MM.1S (cell line): ENCODE results near the gene BRPF3.

Source experiments
- DNase-seq: peaks from one replicate; pipeline ENCODE4 v3.0.0-alpha.2; 2015
- H2AFZ ChIP-seq: fragments of 300-600 bp; sonication (generic); 2 replicates; pipeline ENCODE4 v1.6.0; 2016; ENCODE audit warnings: antibody characterized with exemption, low read length
- H3F3A ChIP-seq: fragments of 300-600 bp; sonication (generic); 2 replicates; pipeline ENCODE4 v1.6.1; 2016; ENCODE audit warnings: mild to moderate bottlenecking, antibody characterized with exemption, low read length, moderate library complexity, mixed read lengths; ENCODE audit not compliant: insufficient read depth
- H3K27ac ChIP-seq: fragments of 300-600 bp; sonication (generic); 2 replicates; pipeline ENCODE4 v1.5.1; 2016; ENCODE audit warnings: mild to moderate bottlenecking, low read length
- H3K27me3 ChIP-seq: fragments of 300-600 bp; sonication (generic); replicated peaks from 2 replicates; pipeline ENCODE4 v1.6.0; 2016; ENCODE audit warnings: low read length; ENCODE audit not compliant: insufficient read depth
- H3K36me3 ChIP-seq: fragments of 300-600 bp; sonication (generic); replicated peaks from 2 replicates; pipeline ENCODE4 v1.6.1; 2016; ENCODE audit warnings: mild to moderate bottlenecking, low read length, mixed read lengths; ENCODE audit not compliant: insufficient read depth
- H3K4me1 ChIP-seq: fragments of 300-600 bp; sonication (generic); 2 replicates; pipeline ENCODE4 v1.6.1; 2016; ENCODE audit warnings: low read length, mixed read lengths
- H3K4me2 ChIP-seq: fragments of 300-600 bp; sonication (generic); 2 replicates; pipeline ENCODE4 v1.6.0; 2016; ENCODE audit warnings: low read depth, low read length
- H3K4me3 ChIP-seq: fragments of 300-600 bp; sonication (generic); 2 replicates; pipeline ENCODE4 v1.5.1; 2016; ENCODE audit warnings: low read length, mixed read lengths
- H3K79me2 ChIP-seq: fragments of 300-600 bp; sonication (generic); 2 replicates; pipeline ENCODE4 v1.6.1; 2016; ENCODE audit warnings: mixed run types, low read length, mixed read lengths
- H3K9ac ChIP-seq: fragments of 300-600 bp; sonication (generic); 2 replicates; pipeline ENCODE4 v1.6.1; 2016; ENCODE audit warnings: low read length, mixed read lengths
- H3K9me2 ChIP-seq: fragments of 300-600 bp; sonication (generic); replicated peaks from 2 replicates; pipeline ENCODE4 v1.6.1; 2016; ENCODE audit warnings: mild to moderate bottlenecking, low read length, mixed read lengths; ENCODE audit not compliant: insufficient read depth
- H3K9me3 ChIP-seq: fragments of 300-600 bp; sonication (generic); replicated peaks from 2 replicates; pipeline ENCODE4 v1.6.1; 2016; ENCODE audit warnings: mild to moderate bottlenecking, low read length, mixed read lengths; ENCODE audit not compliant: insufficient read depth
- H4K20me1 ChIP-seq: fragments of 300-600 bp; sonication (generic); 2 replicates; pipeline ENCODE4 v1.6.1; 2016; ENCODE audit warnings: mild to moderate bottlenecking, low read length, moderate library complexity, mixed read lengths; ENCODE audit not compliant: insufficient read depth
- EZH2 ChIP-seq: fragments of 300-600 bp; sonication (generic); optimal IDR thresholded peaks from 2 replicates; pipeline ENCODE3; 2017; ENCODE audit warnings: low read depth, mild to moderate bottlenecking, antibody characterized with exemption, low read length, mixed read lengths
- EZH2phosphoT487 ChIP-seq: fragments of 300-600 bp; sonication (generic); IDR thresholded peaks from 2 replicates; pipeline ENCODE4 v1.6.1; 2018; ENCODE audit warnings: antibody characterized with exemption, low read length
- TF ChIP-seq, protein P1 (sequence below): fragments of 300-600 bp; sonication (generic); IDR thresholded peaks from 2 replicates; pipeline ENCODE4 v1.5.1; 2016; ENCODE audit warnings: antibody characterized with exemption, low read length, mixed read lengths

BRPF3 gene

GRCh38 chr6:36150283-36150682 is 46.3 kb upstream of the BRPF3 start:
- Histone ChIP-seq H3K4me1 (no peaks in the 10 kb centered on the region), H3F3A (no peaks in the 10 kb centered on the region), H3K79me2 (no peaks in the 10 kb centered on the region), H3K4me3 (no peak overlapping the region), H4K20me1 (no peaks in the 10 kb centered on the region), H3K4me2 (no peak overlapping the region), H3K27me3 (no peaks in the 10 kb centered on the region), H3K9ac (no peak overlapping the region), H3K36me3 (no peaks in the 10 kb centered on the region), H2AFZ (no peak overlapping the region), H3K9me2 (no peaks in the 10 kb centered on the region), H3K27ac (no peak overlapping the region), H3K9me3 (no peaks in the 10 kb centered on the region)
- no peak for DNase-seq
- TF ChIP-seq, protein P1, sequence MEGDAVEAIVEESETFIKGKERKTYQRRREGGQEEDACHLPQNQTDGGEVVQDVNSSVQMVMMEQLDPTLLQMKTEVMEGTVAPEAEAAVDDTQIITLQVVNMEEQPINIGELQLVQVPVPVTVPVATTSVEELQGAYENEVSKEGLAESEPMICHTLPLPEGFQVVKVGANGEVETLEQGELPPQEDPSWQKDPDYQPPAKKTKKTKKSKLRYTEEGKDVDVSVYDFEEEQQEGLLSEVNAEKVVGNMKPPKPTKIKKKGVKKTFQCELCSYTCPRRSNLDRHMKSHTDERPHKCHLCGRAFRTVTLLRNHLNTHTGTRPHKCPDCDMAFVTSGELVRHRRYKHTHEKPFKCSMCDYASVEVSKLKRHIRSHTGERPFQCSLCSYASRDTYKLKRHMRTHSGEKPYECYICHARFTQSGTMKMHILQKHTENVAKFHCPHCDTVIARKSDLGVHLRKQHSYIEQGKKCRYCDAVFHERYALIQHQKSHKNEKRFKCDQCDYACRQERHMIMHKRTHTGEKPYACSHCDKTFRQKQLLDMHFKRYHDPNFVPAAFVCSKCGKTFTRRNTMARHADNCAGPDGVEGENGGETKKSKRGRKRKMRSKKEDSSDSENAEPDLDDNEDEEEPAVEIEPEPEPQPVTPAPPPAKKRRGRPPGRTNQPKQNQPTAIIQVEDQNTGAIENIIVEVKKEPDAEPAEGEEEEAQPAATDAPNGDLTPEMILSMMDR, result no peak
- TF ChIP-seq EZH2 (no peak), EZH2phosphoT487 (no peak)

DNA sequence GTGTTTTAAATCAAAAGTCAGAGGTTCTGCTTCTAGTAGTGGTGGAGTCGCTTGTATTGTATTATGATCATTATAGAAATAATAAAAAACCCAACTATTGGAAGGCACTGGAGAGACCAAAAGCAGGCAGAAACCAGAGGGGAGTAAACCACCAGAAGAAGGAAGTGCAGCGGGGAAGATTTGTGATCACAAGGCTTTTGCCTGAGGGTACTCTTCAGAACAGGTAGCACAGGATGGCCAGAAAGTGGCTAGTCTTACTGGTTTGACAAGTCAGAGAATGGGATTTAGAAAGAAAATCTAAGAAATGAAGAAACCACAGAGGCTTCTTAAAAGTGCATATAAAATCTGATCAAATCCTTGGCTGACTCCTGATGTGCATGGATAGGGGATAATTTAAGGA is 42.3 kb upstream of the BRPF3 start:
- Histone ChIP-seq H3K4me2 (no peak overlapping the region), H3K27ac (no peak overlapping the region), H3K79me2 (no peaks in the 10 kb centered on the region)

DNA sequence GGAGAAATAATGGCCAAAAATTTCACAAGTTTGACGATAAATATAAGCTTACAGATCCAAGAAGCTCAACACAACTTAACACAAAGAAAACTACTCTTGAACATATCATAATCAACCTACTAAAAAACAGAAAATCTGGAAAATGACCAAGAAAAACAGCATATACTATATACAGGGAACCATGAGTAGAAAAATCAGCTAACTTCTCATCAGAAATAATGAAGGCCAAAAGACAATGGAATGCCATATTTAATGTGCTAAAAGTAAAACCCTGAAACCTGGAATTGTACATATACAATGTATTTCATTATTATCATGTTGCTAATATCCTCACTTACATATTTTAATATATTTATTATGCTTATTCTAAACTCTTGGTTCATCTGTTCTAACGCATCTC is 40.9 kb upstream of the BRPF3 start:
- no peaks in the 10 kb centered on the region for H4K20me1 ChIP-seq
- TF ChIP-seq EZH2 (no peak), EZH2phosphoT487 (no peak)
- TF ChIP-seq, protein P1, result no peak
- no peak for DNase-seq
- H3K4me1 ChIP-seq, result no peaks in the 10 kb centered on the region
- H3K4me2 ChIP-seq, result no peak overlapping the region
- no peaks in the 10 kb centered on the region for H3K9me2 ChIP-seq
- no peaks in the 10 kb centered on the region for H3K36me3 ChIP-seq
- no peak overlapping the region for H3K9ac ChIP-seq
- no peaks in the 10 kb centered on the region for H3K27me3 ChIP-seq
- no peaks in the 10 kb centered on the region for H3F3A ChIP-seq
- no peaks in the 10 kb centered on the region for H3K9me3 ChIP-seq
- no peaks in the 10 kb centered on the region for H3K79me2 ChIP-seq
- no peak overlapping the region for H2AFZ ChIP-seq
- H3K4me3 ChIP-seq, result no peak overlapping the region
- no peak overlapping the region for H3K27ac ChIP-seq

More for the DNA sequence above, 42.3 kb upstream of the BRPF3 start:
- H3K27me3 ChIP-seq, result no peaks in the 10 kb centered on the region
- no peaks in the 10 kb centered on the region for H3K4me1 ChIP-seq
- H4K20me1 ChIP-seq, result no peaks in the 10 kb centered on the region
- H3F3A ChIP-seq, result no peaks in the 10 kb centered on the region
- H3K36me3 ChIP-seq, result no peaks in the 10 kb centered on the region
- H3K9me2 ChIP-seq, result no peaks in the 10 kb centered on the region
- no peak overlapping the region for H3K9ac ChIP-seq
- H3K4me3 ChIP-seq, result no peak overlapping the region
- H2AFZ ChIP-seq, result no peak overlapping the region
- no peak for DNase-seq
- no peak for TF ChIP-seq EZH2phosphoT487
- H3K9me3 ChIP-seq, result no peaks in the 10 kb centered on the region

- Histone ChIP-seq H3K36me3 (no peaks in the 10 kb centered on the region), H3K27me3 (no peaks in the 10 kb centered on the region), H3K79me2 (no peaks in the 10 kb centered on the region), H4K20me1 (no peaks in the 10 kb centered on the region), H3K4me2 (no peak overlapping the region), H2AFZ (no peak overlapping the region), H3K9ac (no peak overlapping the region), H3K27ac (no peak overlapping the region), H3K4me1 (no peaks in the 10 kb centered on the region), H3K4me3 (no peak overlapping the region), H3F3A (no peaks in the 10 kb centered on the region), H3K9me3 (no peaks in the 10 kb centered on the region), H3K9me2 (no peaks in the 10 kb centered on the region)
- DNase-seq, result no peak
- TF ChIP-seq EZH2 (no peak), EZH2phosphoT487 (no peak)
- TF ChIP-seq, protein P1, result no peak
Observed at GRCh38 chr6:36160147-36160760, 36.3 kb upstream of the BRPF3 start.
